Measurements from ENCODE around the gene LRP1B.

Gene LRP1B

GRCh38 chr2:140842110-140842509 is 1288.7 kb downstream of the LRP1B start:
- H3K9me3 ChIP-seq (ENCODE audit: control insufficient read depth, insufficient read depth, low read length), result no peaks in the 10 kb centered on the region
- no peak overlapping the region for H3K27ac ChIP-seq (ENCODE audit: low read depth, low read length)
- TF ChIP-seq CTCF (IDR thresholded peaks at IDR 0.05; ENCODE audit: low read depth, low read length, poor library complexity, severe bottlenecking), result no peak
- no peak for TF ChIP-seq EZH2phosphoT487 (IDR thresholded peaks at IDR 0.05; ENCODE audit: borderline replicate concordance, low read length)
- no peaks in the 10 kb centered on the region for H3K27me3 ChIP-seq (ENCODE audit: control insufficient read depth, low read length)
- no peaks in the 10 kb centered on the region for H3F3A ChIP-seq (ENCODE audit: control insufficient read depth, insufficient read depth)
- H4K20me1 ChIP-seq (ENCODE audit: control insufficient read depth, insufficient read depth, low read depth, low read length), result no peaks in the 10 kb centered on the region
- H3K9me2 ChIP-seq (replicated peaks; ENCODE audit: control insufficient read depth, low read length), result no peaks in the 10 kb centered on the region
- no peaks in the 10 kb centered on the region for H3K36me3 ChIP-seq (ENCODE audit: control insufficient read depth, low read length)
- H3K4me3 ChIP-seq (ENCODE audit: low read length), result no peak overlapping the region
- H3K4me1 ChIP-seq (ENCODE audit: control insufficient read depth, low read length), result no peaks in the 10 kb centered on the region
- H3K4me2 ChIP-seq (ENCODE audit: low read length), result no peak overlapping the region
- H3K79me2 ChIP-seq (ENCODE audit: control insufficient read depth, low read length), result no peaks in the 10 kb centered on the region

- H3K4me2 ChIP-seq (ENCODE audit: low read length), result no peak overlapping the region
- H3K4me1 ChIP-seq (ENCODE audit: control insufficient read depth, low read length), result no peaks in the 10 kb centered on the region
- no peaks in the 10 kb centered on the region for H4K20me1 ChIP-seq (ENCODE audit: control insufficient read depth, insufficient read depth, low read depth, low read length)
- H3K9me2 ChIP-seq (replicated peaks; ENCODE audit: control insufficient read depth, low read length), result no peaks in the 10 kb centered on the region
- H3K4me3 ChIP-seq (ENCODE audit: low read length), result no peak overlapping the region
- H3K79me2 ChIP-seq (ENCODE audit: control insufficient read depth, low read length), result no peaks in the 10 kb centered on the region
- no peaks in the 10 kb centered on the region for H3K27me3 ChIP-seq (ENCODE audit: control insufficient read depth, low read length)
- TF ChIP-seq CTCF (IDR thresholded peaks at IDR 0.05; ENCODE audit: low read depth, low read length, poor library complexity, severe bottlenecking) (no peak), EZH2phosphoT487 (IDR thresholded peaks at IDR 0.05; ENCODE audit: borderline replicate concordance, low read length) (no peak)
- no peaks in the 10 kb centered on the region for H3K36me3 ChIP-seq (ENCODE audit: control insufficient read depth, low read length)
- H3K27ac ChIP-seq (ENCODE audit: low read depth, low read length), result no peak overlapping the region
- no peaks in the 10 kb centered on the region for H3F3A ChIP-seq (ENCODE audit: control insufficient read depth, insufficient read depth)
- H3K9me3 ChIP-seq (ENCODE audit: control insufficient read depth, insufficient read depth, low read length), result no peaks in the 10 kb centered on the region
Measured at GRCh38 chr2:140841141-140841540, 1289.7 kb downstream of the LRP1B start.

- no peaks in the 10 kb centered on the region for H3K4me1 ChIP-seq (ENCODE audit: control insufficient read depth, low read length)
- H3K36me3 ChIP-seq (ENCODE audit: control insufficient read depth, low read length), result no peaks in the 10 kb centered on the region
- no peak overlapping the region for H3K4me3 ChIP-seq (ENCODE audit: low read length)
- no peaks in the 10 kb centered on the region for H3K9me3 ChIP-seq (ENCODE audit: control insufficient read depth, insufficient read depth, low read length)
- no peaks in the 10 kb centered on the region for H3K79me2 ChIP-seq (ENCODE audit: control insufficient read depth, low read length)
- no peak overlapping the region for H3K4me2 ChIP-seq (ENCODE audit: low read length)
- no peaks in the 10 kb centered on the region for H4K20me1 ChIP-seq (ENCODE audit: control insufficient read depth, insufficient read depth, low read depth, low read length)
- no peak overlapping the region for H3K27ac ChIP-seq (ENCODE audit: low read depth, low read length)
- H3K27me3 ChIP-seq (ENCODE audit: control insufficient read depth, low read length), result no peaks in the 10 kb centered on the region
- TF ChIP-seq EZH2phosphoT487 (IDR thresholded peaks at IDR 0.05; ENCODE audit: borderline replicate concordance, low read length) (no peak), CTCF (IDR thresholded peaks at IDR 0.05; ENCODE audit: low read depth, low read length, poor library complexity, severe bottlenecking) (no peak)
- H3F3A ChIP-seq (ENCODE audit: control insufficient read depth, insufficient read depth), result no peaks in the 10 kb centered on the region
- no peaks in the 10 kb centered on the region for H3K9me2 ChIP-seq (replicated peaks; ENCODE audit: control insufficient read depth, low read length)
Measured at GRCh38 chr2:140836826-140837225, 1294.0 kb downstream of the LRP1B start.

- no peaks in the 10 kb centered on the region for H3K9me3 ChIP-seq (ENCODE audit: control insufficient read depth, insufficient read depth, low read length)
- no peaks in the 10 kb centered on the region for H4K20me1 ChIP-seq (ENCODE audit: control insufficient read depth, insufficient read depth, low read depth, low read length)
- no peaks in the 10 kb centered on the region for H3K4me1 ChIP-seq (ENCODE audit: control insufficient read depth, low read length)
- H3K4me2 ChIP-seq (ENCODE audit: low read length), result no peak overlapping the region
- no peak overlapping the region for H3K4me3 ChIP-seq (ENCODE audit: low read length)
- H3K79me2 ChIP-seq (ENCODE audit: control insufficient read depth, low read length), result no peaks in the 10 kb centered on the region
- no peak overlapping the region for H3K27ac ChIP-seq (ENCODE audit: low read depth, low read length)
- no peak for TF ChIP-seq CTCF (IDR thresholded peaks at IDR 0.05; ENCODE audit: low read depth, low read length, poor library complexity, severe bottlenecking)
- TF ChIP-seq EZH2phosphoT487 (IDR thresholded peaks at IDR 0.05; ENCODE audit: borderline replicate concordance, low read length), result no peak
- H3F3A ChIP-seq (ENCODE audit: control insufficient read depth, insufficient read depth), result no peaks in the 10 kb centered on the region
- H3K27me3 ChIP-seq (ENCODE audit: control insufficient read depth, low read length), result no peaks in the 10 kb centered on the region
- no peaks in the 10 kb centered on the region for H3K36me3 ChIP-seq (ENCODE audit: control insufficient read depth, low read length)
- no peaks in the 10 kb centered on the region for H3K9me2 ChIP-seq (replicated peaks; ENCODE audit: control insufficient read depth, low read length)
Measured at GRCh38 chr2:140835079-140835478, 1295.7 kb downstream of the LRP1B start.
